ENCODE measurements around the gene HOXB5.

DNA sequence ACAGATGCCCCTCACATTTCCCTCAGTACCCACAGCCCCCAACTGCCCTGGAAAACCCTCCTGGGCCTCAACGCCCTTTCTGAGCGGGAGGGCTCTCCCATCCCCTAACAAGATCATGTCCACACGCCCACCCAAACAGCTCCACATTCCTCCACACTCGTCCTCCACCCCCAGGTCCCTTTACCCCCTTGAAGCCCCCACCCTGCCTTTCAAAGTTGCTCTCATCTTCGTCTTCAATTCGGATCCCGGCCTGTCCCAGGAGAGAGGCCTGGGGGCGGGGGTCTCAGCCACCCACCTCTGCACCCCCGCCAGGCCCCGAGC lies 29.8 kb downstream of the HOXB5 start:
- TF ChIP-seq CTCF (IDR thresholded peaks at IDR 0.05) (no peak), EZH2 (IDR thresholded peaks at IDR 0.05) (peak; percentile 89), EZH2phosphoT487 (IDR thresholded peaks at IDR 0.05) (peak; percentile 73)
